ENCODE data around the gene SMIM1. TPM values are rescaled to one million over a fixed set of nuclear protein-coding genes. Genes with fewer than 3 reads are reported as not detected.

Gene SMIM1
- total RNA-seq, 2 experiments from 2014 or later: 3.8 to 4.3 TPM

GRCh38 chr1:3817821-3818597, 45.5 kb downstream of the SMIM1 start:
- DNase-seq (ENCODE audit: low spot score): no peak
- CTCF ChIA-PET (ENCODE audit: unreplicated experiment): no interaction called here
- H3K9me3 ChIP-seq (ENCODE audit: low read length): no peaks in the 10 kb centered on the region
- intact Hi-C loops (cut with micrococcal nuclease; ENCODE audit: unreplicated experiment): no loop called here
- H3K79me2 ChIP-seq (ENCODE audit: insufficient read depth, low read depth, low read length): no peaks in the 10 kb centered on the region
- no peaks in the 10 kb centered on the region for H3K4me1 ChIP-seq (ENCODE audit: insufficient read depth, low read length, poor library complexity, severe bottlenecking)
- H3K4me2 ChIP-seq (ENCODE audit: low read length): no peak overlapping the region
- H3K36me3 ChIP-seq (ENCODE audit: insufficient read depth, low read length): peaks cover 57% of the 10 kb centered on the region
- no peaks in the 10 kb centered on the region for H4K20me1 ChIP-seq (ENCODE audit: insufficient read depth, low read length)
- H3K9me2 ChIP-seq (ENCODE audit: insufficient read depth, low read length): no peaks in the 10 kb centered on the region
- POLR2A ChIA-PET: no interaction called here
- no peak overlapping the region for H3K27ac ChIP-seq (ENCODE audit: low read depth, low read length, poor library complexity, severe bottlenecking)
- no peak overlapping the region for H2AFZ ChIP-seq (ENCODE audit: low read length)
- TF ChIP-seq CTCF (conservative IDR thresholded peaks at IDR 0.05; ENCODE audit: low read length): no peak
- TF ChIP-seq EZH2phosphoT487 (IDR thresholded peaks at IDR 0.05; ENCODE audit: borderline replicate concordance, low read depth, low read length): no peak
- BruUV-seq (replicated peaks): no TSS peak
- H3K4me3 ChIP-seq (ENCODE audit: low read depth, low read length, poor library complexity, severe bottlenecking): no peak overlapping the region

- Histone ChIP-seq H3K4me1 (ENCODE audit: insufficient read depth, low read length, poor library complexity, severe bottlenecking) (no peaks in the 10 kb centered on the region), H3K79me2 (ENCODE audit: insufficient read depth, low read depth, low read length) (no peaks in the 10 kb centered on the region), H3K9me3 (ENCODE audit: low read length) (no peaks in the 10 kb centered on the region), H3K4me2 (ENCODE audit: low read length) (no peak overlapping the region), H2AFZ (ENCODE audit: low read length) (no peak overlapping the region), H3K9me2 (ENCODE audit: insufficient read depth, low read length) (no peaks in the 10 kb centered on the region), H3K4me3 (ENCODE audit: low read depth, low read length, poor library complexity, severe bottlenecking) (no peak overlapping the region), H3K36me3 (ENCODE audit: insufficient read depth, low read length) (peaks cover 58% of the 10 kb centered on the region), H4K20me1 (ENCODE audit: insufficient read depth, low read length) (no peaks in the 10 kb centered on the region), H3K27ac (ENCODE audit: low read depth, low read length, poor library complexity, severe bottlenecking) (no peak overlapping the region)
- no TSS peak for BruUV-seq (replicated peaks)
- no peak for DNase-seq (ENCODE audit: low spot score)
- intact Hi-C loops (cut with micrococcal nuclease; ENCODE audit: unreplicated experiment): no loop called here
- TF ChIP-seq CTCF (conservative IDR thresholded peaks at IDR 0.05; ENCODE audit: low read length): no peak
- TF ChIP-seq EZH2phosphoT487 (IDR thresholded peaks at IDR 0.05; ENCODE audit: borderline replicate concordance, low read depth, low read length): no peak
- ChIA-PET POLR2A (interaction anchor here (1.0 kb wide), 1 partner anchor 53 kb away, joined by 4 read pairs; no protein-coding TSS in a partner anchor), CTCF (ENCODE audit: unreplicated experiment) (no interaction called here)
These were observed 47.2 kb downstream of the SMIM1 start for GRCh38 chr1:3819771-3820200.

GRCh38 chr1:3820316-3820715, 47.8 kb downstream of the SMIM1 start:
- no peaks in the 10 kb centered on the region for H4K20me1 ChIP-seq (ENCODE audit: insufficient read depth, low read length)
- no peak overlapping the region for H3K27ac ChIP-seq (ENCODE audit: low read depth, low read length, poor library complexity, severe bottlenecking)
- H3K36me3 ChIP-seq (ENCODE audit: insufficient read depth, low read length): peaks cover 59% of the 10 kb centered on the region
- CTCF ChIA-PET (ENCODE audit: unreplicated experiment): no interaction called here
- no peaks in the 10 kb centered on the region for H3K4me1 ChIP-seq (ENCODE audit: insufficient read depth, low read length, poor library complexity, severe bottlenecking)
- no peaks in the 10 kb centered on the region for H3K9me3 ChIP-seq (ENCODE audit: low read length)
- H3K4me2 ChIP-seq (ENCODE audit: low read length): no peak overlapping the region
- DNase-seq (ENCODE audit: low spot score): no peak
- TF ChIP-seq EZH2phosphoT487 (IDR thresholded peaks at IDR 0.05; ENCODE audit: borderline replicate concordance, low read depth, low read length) (no peak), CTCF (conservative IDR thresholded peaks at IDR 0.05; ENCODE audit: low read length) (no peak)
- no peak overlapping the region for H2AFZ ChIP-seq (ENCODE audit: low read length)
- intact Hi-C loops (cut with micrococcal nuclease; ENCODE audit: unreplicated experiment): no loop called here
- POLR2A ChIA-PET: no interaction called here
- no peaks in the 10 kb centered on the region for H3K79me2 ChIP-seq (ENCODE audit: insufficient read depth, low read depth, low read length)
- H3K9me2 ChIP-seq (ENCODE audit: insufficient read depth, low read length): no peaks in the 10 kb centered on the region
- H3K4me3 ChIP-seq (ENCODE audit: low read depth, low read length, poor library complexity, severe bottlenecking): no peak overlapping the region
- BruUV-seq (replicated peaks): no TSS peak

Measured in OCI-LY7 (cell line).